HUDEP-2 (cell line): ENCODE measurements around the gene OLFM2.

Source experiments
- DNase-seq, 76 experiments: peaks; one replicate each; lab custom pipeline; 2025; ENCODE audit not compliant: unreplicated experiment in 76 of 76; lab: John Stamatoyannopoulos, UW

The OLFM2 gene

DNA sequence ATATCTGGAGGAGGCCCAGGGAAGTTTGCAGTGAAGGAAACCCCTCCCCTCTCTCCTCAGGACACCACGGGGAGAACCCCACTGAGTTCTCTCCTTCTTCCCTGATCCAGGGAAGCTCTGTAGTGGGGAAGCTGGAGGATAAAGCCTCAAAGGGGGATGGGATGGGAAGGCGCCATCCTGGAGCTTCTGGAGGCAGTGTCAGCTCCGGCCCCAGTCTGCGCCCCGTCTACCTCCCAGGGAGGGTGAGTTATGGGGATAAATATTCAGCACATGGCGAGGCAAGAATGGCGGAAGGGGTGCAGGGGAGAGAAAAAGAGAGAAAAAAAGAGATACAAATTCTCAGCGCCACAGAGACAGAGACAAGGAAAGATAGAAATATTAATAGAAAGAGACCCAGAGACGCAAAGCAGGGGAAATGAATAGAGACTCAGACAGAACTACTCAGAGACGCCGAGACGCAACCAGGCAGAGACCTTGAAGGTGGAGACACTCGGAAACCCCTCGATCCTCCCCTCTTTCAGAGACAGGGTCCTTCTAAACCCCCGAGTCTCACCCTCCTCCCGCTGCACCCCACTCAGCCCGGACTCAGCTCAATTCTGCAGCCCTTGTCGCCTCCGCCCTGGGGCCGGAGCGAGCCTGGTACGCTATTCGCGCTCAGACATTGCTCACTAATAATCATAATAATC is 23.6 kb downstream of the OLFM2 start:
- no peak for DNase-seq

DNA sequence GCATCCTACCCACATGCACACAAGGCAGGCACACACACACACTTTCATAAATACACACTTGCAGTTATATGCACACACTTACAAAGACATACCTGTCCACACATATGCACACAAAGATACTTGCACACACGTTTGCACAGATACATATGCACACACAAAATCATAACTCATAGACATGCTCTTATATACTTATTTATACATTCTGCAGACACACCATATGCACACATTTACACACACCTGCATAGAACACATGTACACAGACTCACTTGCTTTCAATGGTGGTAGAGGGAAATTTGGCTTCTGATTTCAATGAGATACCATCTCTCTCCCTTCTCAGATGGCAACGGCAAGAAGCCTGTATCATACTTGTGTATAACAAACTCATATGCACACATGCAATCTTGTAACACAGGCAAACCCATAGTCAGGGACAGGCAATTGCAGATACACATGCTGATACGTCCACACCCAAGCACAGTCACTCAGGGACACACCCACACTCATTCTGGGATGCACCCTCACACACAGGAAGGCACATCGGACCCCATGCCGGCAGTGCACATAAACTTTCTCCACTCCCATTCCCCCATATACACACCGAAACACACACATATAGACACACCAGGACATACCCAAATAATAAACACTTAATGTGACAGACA is 24.7 kb downstream of the OLFM2 start:
- peak in 3 of 76 experiments; percentile 4 to 13 (median 12) for DNase-seq

DNA sequence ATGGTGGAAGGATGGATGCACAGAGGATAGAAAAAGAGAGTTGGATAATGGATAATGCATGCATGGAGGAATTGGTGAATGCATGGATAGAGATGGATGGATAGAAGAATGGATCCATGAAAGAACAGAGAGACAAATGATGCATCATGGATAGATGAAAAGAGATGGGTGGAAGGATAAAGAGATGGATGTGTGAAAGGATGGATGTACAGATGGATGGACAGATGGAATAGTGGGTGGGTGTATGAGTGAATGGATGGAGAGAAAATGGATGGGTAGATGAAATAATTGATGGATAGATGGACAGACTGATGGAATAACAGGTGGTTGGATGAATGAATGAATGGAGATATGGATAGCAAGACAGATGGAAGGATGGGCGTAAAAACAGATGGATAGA is 25.7 kb downstream of the OLFM2 start:
- DNase-seq = no peak

DNA sequence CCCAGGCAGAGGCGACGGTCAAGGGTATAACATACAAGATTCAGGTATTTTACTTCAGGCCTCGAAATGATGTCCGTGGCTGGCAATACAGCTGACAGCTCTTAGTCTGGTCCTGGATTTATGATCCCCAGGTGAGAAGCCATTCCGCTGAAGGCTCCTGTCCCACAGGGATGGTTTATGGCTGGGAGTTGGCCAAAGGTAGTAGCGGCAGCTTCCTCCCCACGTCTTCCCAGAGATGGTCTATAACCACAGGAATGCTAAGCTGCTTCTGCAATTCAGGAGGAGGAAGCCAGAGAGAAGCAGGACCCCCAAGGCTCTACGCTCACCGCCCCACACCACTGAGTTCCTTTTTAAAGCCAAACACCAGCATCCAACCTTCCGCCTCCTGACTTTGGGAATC is 27.1 kb downstream of the OLFM2 start:
- DNase-seq = no peak

GRCh38 chr19:9906475-9907087 is 29.7 kb downstream of the OLFM2 start:
- no peak for DNase-seq

DNA sequence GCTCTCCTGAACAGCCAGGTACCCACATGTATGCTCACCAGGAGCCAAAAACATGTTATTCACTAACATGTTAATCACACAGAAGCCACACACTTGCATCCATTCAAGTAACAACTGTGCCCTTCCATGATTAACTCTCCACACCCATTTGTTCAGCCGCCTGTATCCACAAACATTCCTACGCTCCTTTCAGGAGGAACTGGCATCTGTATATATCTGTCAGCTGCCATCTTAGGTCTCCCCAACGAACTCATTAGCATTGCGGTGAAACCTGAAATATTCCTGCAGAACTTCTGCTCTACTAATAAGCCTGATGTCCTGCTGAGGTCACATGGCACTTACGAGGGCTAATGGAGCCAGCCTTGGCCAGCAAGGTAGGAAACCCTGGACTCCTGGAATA is 33.0 kb downstream of the OLFM2 start:
- no peak for DNase-seq

- DNase-seq = no peak
Measured at GRCh38 chr19:9901642-9902041, 34.7 kb downstream of the OLFM2 start.

DNA sequence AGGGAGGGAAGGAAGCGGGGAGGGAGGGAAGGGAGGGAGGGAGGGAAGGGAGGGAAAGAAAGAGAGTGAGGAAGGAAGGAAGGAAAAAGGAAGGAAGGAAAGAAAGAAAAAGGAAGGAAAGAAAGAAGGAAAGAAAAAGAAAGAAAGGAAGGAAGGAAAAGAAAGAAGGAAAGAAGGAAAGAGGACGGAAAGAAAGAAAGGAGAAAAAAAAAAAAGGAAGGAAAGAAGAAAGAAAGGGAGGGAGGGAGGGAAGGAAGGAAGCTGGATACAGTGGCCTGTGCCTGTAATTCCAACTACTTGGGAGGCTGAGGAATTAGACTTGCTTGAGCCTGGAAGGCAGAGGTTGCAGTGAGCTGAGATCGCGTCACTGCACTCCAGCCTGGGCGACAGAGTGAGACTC is 35.3 kb downstream of the OLFM2 start:
- no peak for DNase-seq

DNA sequence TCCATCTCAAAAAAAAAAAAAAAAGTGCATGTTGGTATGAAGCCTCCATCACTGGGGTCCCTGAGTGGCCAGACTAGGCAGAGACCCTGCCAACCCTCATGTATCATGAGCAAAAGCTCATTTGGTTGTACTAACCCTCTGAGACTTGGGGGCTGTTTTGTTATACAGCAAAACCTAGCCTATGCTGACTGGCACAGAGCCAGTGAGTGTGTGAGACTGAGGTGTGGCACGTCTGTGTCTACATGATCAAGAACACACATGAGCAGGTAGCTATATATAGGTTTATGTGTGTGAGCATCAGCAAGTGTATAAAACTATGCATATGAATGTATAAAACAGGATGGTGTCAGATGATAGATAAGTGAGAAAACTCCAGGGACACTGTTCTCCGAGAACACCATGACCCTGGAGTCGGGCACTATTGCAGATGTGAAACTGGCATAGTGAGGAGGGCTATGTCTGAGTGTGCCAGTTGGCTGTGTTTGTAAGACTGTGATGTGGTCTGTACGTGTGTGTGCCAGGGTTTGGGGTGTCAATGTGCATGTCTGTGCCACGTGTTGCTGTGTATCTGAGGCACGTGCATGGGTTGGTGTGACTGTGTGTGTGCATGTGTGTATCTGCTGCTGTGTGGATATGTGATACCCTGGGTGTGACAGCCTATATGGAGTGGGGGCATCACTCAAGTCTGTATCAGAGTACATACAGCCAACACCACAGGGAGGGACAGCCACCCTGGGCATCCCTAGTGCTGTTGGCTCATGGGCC is 44.5 kb downstream of the OLFM2 start:
- DNase-seq = no peak

DNA sequence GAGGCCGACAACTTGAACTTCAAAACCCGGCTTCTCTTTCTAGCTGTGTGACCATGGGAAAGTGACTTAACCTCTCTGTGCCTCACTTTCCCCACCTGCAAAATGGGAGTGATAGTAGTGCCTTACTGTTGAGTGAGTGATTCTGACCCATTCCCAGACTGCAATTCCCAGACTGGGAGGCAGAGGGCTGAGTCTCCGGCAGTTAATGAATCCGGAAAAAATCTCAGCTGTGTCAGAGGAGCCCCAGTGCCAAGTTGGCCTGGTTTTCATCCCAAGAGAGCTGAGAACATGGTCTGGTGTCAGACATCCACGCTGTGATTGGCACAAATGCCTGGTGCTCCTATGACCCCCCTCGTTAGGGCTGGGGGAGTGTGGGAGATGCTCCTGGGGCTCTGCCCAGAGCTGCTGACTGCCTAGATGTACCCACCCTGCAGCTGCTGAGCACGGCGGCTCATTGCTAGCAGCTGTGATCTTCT is 51.2 kb downstream of the OLFM2 start:
- DNase-seq = no peak

DNA sequence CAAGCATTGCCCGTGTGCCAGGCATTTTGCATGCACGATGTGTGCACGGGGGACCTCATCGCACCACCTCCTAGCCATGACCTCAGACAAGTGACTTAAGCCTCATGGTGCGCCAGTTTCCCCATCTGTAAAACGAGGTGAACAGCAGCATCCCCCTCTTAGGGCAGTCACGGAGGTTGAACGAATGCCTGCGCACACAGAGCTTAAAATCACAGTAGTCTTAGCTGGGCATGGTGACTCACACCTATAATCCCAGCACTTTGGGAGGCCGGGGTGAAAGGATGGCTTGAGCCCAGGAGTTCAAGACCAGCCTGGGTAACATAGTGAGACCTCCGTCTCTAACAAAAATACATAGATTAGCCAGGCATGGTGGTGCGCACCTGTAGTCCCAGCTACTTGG is 52.6 kb downstream of the OLFM2 start:
- no peak for DNase-seq

- no peak for DNase-seq
Measured at GRCh38 chr19:9883231-9883758, 53.0 kb downstream of the OLFM2 start.

GRCh38 chr19:9881720-9882119 is 54.6 kb downstream of the OLFM2 start:
- peak in 10 of 76 experiments; percentile 3 to 39 (median 16) for DNase-seq

DNA sequence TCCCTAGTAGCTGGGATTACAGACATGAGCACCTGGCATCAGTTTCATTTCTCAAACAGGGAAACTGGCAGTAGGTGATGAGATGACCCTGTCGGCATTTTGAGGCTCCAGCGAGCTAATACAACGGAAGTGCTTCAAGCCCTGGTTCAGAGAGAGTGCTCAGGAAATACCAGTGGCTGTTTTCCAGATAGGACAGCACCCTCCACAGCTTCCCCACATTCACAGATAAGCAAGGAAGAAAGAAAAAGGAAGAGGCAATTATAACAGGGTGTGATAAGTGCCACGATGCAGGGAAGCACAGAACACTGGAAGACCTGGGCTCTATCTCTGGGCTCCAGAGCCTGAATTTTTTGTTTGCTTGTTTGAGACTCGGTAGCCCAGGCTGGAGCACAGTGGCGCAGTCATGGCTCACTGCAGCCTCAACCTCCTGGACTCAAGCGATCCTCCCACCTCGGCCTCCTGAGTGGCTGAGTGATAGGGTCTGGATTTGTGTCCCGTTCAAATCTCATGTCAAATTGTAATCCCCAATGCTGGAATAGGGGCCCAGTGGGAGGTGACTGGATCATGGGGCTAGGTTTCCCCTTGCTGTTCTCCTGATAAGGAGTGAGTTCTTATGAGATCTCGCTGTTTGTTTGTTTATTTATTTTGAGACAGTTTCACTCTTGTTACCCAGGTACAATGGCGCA is 57.7 kb downstream of the OLFM2 start:
- DNase-seq = no peak

- DNase-seq = no peak
Measured at GRCh38 chr19:9877780-9878510, 58.4 kb downstream of the OLFM2 start.

DNA sequence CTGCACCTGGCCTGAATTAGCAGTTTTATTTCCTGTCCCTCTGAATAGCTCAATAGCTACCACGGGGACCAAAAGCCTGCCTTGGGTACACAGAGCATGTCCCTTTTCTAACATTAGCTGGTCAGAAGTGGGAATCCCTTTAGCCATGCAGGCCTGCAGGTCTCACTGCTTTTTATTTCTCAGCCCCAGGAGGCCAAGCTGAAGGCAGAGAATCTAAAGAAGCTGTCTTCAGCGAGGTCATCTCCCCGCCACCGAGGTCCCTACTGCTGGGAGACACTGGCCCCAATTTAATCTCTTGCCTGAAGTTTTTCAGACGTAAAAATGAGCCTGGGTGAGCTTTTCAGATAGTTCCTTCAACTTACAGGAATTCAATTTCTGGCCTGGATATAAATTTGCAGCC is 60.5 kb downstream of the OLFM2 start:
- no peak for DNase-seq

- no peak for DNase-seq
Measured at GRCh38 chr19:9875031-9875627, 61.2 kb downstream of the OLFM2 start.

DNA sequence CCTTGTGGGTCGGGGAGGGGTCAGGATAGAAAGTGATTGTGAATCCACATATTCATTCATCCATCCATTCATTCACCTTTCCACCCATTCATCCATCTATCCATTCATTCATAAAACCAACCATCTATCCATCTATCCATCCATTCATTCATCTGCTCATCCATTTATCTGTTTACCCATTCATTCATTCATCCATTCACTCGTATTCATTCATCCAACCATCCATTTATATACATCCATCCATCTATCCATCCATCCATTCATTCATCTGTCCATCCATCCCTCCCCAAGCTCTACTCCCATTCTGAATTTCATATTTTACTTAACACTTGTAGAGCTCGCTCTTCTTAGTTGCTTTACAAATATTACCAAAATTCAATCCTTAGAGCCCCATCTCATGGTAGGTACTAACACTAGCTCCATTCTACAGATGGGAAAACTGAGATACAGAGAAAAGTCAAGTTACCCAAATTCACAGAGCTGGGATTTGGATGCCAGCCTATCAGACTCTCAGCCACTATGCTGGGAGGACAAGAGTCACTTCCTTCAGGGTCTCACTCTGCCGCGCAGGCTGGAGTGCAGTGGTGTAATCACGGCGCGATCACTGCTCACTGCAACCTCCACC is 63.6 kb downstream of the OLFM2 start:
- DNase-seq = no peak
